ENCODE data around the gene BCL7A.
"Not testable (repeated sequence)": the region's sequence is repeated elsewhere in the genome, so short reads cannot be mapped to it uniquely, and the experiment has no call there.

The BCL7A gene

DNA sequence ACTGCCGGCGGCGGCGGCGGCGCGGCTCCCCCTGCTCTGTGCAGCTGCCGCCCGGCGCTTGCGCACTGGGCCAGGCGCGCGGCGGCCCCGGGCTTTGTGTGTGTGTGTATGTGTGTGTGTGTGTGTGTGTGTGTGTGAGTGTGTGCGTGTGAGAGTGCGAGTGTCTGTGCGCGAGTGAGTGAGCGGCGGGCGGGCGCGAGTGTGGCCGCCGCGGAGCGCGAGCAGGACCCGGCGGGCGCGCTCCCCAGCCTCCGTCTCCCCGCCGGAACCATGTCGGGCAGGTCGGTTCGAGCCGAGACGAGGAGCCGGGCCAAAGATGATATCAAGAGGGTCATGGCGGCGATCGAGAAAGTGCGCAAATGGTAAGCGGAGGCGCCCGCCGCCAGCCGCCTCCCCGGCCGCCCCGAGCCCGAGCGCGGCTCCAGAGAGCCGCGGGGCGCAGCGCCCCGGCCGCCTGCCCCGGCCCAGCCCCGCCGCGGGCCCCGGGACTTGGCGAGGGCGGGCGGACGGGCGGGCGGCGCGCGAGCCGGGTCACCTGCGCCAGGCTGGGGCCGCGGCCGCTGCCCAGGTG lies at the start of gene BCL7A:
BCL7A (plus strand) TSS at position 63 of the 571 bp plus-strand sequence; CDS start at position 271, 208 bp downstream.
- DNase-seq, result peak; percentile 48

DNA sequence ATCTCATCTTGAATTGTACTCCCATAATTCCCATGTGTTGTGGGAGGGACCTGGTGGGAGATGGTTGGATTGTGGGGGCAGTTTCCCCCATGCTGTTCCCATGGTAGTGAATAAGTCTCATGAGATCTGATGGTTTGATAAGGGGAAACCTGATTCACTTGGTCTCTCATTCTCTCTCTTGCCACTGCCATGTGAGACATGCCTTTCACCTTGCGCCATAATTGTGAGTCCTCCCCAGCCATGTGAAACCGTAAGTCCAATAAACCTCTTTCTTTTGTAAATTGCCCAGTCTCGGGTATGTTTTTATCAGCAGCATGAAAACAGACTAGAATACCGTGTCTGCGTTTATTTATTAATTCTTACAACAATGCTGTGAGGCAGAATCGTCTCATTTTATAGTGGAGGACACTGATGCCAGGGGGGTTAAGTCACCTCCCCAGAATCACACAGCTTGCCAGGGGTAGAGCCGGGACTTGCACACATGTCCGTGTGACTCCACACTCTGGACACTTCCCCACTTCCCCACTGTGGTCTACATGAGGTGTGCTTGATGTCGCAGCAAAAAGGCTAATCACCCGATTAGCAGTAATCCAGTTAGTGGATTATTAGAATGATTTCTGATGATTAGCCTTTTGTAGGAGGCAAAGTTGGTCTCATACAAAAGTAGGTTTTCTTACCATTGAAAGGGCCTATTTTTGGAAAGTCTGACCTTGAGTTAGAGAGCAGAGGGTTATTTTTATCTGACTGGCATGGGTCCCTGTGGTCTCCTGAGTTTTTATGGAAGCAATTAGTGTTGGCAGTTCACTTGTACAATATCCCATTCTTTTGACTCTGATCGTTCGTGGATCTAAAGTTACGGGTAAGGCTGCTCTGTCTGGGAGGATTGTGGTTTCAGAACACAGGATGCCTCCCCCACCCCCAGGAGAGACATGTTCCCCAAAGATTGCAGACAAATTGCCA lies 47.4 kb upstream of the BCL7A start:
- DNase-seq, result no peak

DNA sequence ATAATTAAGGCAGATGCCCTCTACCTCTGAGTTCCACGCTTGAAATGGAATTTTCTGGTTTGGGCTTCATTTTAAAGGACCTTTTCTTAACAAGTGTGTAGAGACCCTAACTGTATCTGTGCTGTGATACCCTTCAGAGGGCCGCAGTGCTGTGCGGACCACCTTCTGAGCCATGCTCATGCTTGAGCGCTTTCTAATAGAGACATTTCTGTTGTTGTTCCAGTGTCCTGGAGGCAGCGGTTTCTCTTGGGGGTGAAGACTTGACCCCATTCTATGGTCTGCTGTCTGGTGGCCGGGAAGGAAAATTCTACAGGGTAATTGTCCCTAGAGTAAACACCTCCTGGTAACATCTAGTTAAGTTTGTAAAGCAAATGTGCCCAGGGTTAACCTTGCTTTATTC lies 46.7 kb upstream of the BCL7A start:
- DNase-seq, result no peak

DNA sequence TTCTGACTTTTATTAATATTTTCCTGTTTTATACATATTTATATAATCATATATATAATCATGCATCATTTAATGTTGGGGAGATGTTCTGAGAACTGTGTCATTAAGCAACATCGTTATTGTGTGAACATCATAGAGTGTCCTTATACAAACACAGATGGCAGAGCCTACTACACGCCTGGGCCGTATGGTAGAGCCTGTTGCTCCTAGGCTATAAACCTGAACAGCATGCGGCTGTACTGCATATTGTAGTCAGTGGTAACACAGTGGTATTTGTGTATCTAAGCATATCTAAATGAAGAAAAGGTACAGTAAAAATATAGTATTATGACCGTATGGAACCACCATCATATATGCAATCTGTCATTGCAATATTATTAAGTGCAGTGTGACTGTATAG lies 44.7 kb upstream of the BCL7A start:
- no peak for DNase-seq

DNA sequence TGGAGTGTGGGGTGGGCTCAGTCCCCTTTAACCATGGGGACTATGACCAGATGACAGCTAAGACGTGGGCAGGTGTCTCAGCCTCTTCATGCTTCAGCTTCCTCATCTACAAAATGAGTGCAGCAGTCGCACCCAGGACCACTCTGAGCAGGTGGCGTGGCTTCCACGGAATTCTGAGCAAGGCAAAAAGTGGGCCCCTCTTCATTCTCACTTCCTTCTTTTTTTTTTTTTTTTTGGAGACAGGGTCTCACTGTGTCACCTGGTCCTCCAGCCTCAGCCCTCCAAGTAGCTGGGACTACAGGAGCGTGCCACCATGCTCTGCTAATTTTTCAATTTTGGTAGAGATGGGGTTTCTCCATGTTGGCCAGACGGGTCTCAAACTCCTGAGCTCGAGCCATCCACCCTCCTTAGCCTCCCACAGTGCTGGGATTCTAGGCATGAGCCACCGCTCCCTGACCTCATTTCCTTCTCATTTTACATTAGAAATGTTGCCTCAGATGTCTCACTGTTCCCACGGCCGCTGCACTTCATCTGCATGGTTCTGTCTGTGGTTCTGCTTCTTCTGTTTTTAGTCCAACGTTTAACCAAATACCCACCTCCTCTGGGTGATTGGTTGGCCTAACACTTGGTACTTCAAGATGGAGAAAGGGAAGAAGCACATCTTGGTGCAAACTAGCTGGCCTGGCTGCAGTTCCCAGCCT lies 41.3 kb upstream of the BCL7A start:
- DNase-seq, result peak; percentile 93

DNA sequence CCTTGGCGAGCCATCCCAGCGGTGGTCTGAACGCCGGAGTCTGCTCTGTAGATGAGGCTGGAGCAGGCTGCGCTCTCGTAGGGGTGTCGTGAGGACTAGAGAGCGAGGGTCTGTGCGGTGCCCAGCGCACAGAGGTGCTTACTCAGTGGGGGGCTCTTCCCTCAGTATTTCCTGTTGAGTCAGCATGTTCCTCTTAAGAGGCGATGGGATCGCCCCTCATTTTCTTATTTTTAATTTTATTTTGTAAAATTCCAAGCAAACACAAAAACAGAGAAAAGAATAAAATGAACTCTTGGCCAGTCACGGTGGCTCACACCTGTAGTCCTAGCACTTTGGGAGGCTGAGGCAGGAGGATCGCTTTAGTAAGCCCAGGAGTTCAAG lies 40.8 kb upstream of the BCL7A start:
- DNase-seq, result no peak

DNA sequence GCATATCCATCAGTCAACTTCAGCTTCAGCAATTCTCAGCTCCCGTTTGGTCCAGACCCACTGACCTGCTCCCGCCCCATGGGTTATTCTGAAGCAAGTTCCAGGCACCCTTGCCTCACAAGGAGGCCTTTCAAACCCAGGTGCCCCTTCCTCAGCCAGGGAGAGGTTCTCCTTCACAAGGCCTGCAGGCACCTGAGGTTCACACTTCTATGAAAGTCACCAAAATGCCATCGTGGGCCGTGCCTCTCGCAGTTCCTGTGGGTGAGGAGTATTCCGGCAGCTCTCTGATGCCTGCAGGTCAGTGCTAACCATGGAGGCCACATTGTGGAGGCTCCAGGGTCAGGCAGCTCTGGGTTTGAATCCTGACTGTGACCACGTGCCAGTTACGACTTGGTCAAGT lies 40.2 kb upstream of the BCL7A start:
- no peak for DNase-seq

DNA sequence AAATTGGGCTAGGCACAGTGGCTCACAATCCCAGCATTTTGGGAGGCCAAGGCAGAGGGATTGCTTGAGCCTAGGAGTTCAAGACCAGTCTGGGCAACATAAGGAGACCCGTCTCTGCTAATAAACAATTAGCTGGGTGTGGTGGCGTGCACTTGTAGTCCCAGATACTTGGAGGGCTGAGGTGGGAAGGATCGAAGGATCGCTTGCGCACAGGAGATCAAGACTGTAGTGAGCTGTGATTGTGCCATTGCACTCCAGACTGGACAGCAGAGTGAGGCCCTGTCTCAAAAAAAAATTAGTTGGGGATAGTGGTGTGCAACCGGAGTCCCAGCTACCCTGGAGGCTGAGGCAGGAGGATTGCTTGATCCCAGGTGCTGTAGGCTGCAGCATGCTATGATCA lies 38.7 kb upstream of the BCL7A start:
- DNase-seq, result no peak

DNA sequence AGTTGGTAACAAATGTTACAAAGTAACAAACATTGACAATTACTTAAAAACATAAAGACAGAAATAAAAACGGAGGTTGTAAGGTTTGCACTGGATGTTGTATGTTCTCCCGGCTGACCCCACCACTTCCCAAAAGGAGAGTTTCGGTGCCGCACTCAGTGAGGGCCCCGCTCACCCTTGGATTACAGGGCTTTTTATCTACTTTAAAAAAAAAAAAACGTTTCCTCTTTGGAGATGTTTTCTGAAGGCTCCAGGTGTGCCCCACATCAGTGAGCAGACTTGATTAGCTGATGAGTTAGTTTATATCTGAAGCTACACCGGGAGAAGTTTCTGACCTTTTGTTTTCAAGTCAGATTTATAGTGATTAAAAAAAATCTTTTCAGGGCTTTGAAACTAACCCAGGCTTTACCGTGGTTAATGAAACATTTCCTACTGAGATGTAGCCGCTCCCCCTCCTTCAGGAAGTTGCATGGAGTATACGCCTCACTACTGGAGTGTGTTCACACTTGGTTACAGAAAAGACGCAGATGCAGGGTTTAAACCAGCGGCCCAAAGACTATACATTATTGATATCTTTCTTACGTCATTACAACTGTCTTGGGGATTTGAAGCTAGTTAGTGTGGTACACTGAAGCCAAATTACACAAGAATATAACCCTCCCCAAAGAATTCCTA lies 38.0 kb upstream of the BCL7A start:
- DNase-seq, result peak; percentile 48

DNA sequence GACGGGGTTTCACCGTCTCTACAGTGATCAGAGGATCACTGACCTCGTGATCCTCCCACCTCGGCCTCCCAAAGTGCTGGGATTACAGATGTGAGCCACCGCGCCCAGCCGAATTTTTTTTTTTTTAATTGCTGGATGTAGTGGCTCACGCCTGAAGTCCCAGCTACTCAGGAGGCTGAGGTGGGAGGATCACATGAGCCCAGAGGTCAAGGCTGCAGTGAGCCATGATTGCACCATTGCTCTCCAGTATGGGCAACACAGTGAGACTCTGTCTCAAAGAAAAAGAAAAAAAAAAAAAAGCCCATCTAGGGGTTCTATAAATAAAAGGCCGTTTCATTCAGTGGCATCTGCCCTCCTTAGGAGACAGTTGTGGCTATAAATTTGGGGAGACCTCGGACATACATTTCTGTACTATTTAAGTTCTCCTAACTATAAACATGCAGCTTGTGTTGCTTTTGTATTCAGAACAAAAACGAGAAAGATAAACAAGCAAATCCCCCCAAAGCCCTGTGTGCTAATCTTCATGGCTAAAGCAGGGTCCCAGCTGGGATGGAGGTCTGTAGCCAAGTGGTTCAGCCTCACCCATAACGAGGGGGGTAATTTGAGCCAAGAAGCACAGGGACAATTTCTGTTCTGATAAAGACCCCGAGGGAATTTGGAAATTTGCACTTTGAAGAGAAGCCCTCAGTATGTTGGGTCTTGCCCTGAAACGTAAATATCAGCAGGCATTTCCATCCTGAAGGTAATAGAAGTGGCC lies 35.0 kb upstream of the BCL7A start:
- peak; percentile 15 for DNase-seq

DNA sequence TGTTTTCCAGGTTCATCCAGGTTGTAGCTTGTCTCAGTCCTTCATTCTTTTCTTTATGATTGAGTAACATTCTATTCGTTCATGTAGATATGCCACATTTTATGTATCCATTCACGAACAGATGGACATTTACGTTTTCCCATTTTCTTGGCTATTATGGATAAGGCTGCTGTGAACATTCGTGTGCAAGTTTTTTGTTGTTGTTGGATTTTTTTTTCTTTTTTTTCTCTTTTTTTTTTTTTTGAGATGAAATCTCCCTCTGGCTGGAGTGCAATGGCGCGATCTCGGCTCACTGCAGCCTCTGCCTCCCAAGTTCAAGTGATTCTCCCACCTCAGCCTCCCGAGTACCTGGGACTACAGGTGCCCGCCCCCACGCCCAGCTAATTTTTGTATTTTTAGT lies 33.2 kb upstream of the BCL7A start:
- not testable (repeated sequence) for DNase-seq

DNA sequence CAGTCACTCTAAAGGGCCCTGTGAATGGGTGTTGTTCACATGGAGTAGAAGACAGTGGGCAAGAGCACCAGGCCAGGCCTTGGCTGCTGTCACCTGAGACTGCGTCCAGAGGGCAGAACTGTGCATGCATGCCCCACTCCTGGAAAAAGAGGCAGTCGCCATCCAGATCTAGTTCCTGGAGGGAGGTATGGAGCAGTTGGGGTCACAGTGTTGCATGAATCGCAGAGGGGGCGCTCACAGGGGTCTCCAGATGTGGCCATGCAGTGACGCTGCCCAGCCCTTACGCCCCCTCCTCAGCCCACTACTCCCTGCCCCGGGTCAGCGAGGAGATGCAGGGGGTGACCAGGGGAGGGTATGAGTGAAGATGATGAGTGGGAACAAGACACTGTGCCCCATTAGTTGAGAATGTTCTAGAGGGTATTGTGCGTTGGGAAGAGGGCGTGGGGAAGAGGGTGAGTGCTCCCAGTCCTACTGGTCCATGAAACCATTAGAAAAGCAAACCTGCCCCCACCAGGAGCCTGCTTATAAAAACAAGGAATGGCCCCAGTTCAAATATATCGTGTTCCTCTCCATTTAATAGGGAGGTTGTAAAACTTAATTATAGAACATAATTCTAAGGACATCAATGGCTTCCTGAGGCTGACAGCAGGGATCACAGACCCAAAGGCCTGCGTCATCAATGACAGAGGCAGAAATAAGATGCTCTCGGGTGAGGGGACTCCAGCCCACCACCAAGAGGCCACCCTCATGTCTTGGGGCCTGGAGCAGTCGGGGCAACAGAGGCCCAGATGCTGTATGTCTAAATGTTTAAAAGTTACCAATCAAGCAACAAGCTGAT lies 32.2 kb upstream of the BCL7A start:
- DNase-seq, result no peak

DNA sequence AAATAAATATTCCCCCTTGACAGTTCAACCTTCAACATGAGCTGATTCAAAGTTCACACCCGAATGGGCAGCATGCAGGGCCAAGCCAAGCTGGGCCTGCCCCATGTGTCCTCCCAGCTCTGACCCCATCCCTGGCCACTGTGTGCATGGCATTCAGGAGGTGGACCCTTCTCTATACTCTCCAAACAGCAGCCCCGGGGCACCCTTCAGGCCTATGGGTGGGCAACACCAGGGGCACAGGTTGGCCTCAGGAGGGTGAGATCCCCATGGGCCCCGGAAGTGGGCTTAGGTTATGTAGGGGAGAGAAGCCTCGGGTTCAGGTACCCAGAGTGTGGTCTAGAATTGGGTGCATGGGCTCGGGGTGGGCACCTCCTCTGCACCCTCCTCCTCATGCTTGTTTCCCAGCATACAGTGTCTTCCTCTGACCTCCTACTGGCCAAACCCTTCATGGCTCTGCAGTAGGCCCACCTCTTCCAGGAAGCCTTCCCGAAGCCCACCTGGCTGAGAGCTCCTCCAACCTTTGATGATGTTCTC lies 31.5 kb upstream of the BCL7A start:
- no peak for DNase-seq

DNA sequence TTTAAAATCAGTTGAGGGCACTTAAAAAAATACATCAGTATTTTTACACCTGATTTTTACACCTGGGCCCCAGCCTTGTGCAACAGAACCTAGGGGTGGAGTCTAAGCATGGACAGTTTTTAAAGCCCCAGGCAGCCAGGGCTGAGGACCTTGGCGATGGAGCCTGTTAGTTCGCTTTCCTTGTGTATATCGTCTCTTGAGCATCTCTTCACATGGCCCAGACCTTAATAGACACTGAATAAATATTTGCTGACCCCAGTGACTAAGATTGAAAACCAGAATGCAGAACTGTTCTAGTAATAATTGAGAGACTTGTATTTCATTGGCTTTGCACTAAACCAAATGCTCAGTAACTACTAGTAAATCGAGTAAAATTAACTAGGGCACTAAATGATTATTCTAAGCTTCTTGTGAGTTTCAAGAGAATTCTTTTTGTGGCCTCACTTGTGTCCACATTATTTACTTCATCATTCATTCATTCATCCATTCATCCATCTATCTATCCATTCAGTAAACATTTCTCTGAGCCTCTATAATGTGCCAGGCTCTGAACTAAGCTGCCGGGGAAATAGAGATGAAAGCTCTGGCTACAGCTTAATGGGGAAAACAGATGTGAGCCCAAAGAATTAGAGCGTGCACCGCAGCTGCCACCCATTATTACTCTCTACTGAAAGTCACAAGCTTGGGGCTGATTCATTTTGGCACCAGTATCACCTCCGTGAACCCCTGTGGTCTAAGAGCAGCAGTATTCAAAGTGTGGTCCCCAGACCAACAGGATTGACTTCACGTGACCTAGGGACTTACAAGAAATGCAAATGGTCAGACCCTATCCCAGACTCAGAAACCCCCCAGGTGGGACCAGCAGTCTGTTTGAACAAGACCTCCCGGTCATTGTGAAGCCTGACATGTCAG lies 30.7 kb upstream of the BCL7A start:
- DNase-seq, result no peak

DNA sequence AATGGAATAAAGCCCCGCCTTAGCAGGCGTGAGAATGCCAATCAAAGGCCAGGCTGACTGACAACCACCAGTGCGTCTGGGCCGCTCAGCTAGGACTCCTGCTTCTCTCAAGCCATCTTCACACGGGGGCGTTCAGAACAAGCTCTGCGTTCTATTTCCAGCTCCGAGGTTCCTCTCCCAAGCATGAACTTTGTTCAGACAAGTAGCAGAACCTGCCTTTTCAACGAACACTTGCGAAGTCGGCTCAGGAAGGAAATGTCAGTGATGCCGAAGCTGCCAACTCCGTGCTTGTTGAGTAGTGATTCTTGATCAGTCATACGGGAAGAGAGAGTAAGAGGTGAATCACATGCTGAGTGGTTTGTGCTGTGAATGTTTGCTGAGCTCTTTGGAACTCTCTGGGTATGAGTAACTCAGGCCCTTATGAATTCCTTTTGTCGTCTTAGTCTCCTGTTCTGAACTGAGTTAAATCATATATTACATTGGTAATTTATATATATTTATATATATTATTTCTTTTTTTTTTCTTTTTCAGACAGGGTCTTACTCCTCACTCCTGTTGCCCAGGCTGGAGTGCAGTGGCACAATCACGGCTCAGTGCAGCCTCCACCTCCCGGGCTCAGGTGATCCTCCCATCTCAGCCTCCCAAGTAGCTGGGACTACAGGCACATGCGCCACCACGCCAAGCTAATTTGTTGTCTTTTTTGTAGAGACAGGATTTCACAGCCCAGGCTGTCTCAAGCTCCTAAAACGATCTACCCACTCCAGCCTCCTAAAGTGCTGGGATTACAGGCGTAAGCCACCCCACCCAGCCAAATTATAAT lies 29.4 kb upstream of the BCL7A start:
- DNase-seq, result peak; percentile 88

DNA sequence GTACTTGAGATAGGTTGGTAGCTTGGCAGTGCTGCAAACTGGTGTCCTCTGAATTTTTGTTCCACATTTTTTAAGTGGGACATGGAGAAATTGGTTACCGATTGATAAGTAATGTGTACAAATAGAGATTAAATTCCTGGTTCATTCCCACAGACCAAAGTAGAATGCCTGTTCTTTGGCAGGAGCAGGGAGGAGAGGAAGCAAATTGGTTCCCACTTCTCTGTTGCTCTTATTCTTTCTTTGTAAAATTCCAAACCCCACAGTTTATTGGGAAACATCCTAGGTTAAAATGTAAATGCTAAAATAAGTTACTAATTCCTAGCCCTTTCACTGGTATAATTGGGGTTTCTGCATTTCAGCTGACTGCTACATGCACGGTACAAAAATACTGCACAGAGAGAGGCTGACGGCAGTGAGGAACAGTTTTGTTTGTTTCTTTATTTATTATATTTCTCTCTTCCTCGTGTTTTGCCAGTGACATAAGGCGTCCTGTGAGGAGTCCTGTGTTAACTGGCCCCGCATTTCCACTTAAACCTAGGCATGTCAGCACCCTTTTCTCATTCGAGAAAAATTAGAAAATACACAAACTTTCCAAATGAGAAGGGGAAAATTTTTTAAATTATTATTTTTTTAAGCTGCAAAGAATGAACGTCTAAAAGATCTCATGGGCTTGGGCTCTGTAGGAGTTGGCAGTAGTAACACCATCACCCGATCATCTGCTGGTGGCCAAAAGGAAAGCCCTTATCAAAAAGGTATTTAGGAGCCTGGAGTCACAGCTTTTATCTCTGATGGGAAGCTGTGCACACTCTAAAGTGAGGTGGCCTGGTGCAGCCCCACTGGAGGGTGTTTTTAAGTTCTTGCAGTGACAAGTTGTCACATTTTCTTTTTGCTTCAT lies 25.4 kb upstream of the BCL7A start:
- no peak for DNase-seq

DNA sequence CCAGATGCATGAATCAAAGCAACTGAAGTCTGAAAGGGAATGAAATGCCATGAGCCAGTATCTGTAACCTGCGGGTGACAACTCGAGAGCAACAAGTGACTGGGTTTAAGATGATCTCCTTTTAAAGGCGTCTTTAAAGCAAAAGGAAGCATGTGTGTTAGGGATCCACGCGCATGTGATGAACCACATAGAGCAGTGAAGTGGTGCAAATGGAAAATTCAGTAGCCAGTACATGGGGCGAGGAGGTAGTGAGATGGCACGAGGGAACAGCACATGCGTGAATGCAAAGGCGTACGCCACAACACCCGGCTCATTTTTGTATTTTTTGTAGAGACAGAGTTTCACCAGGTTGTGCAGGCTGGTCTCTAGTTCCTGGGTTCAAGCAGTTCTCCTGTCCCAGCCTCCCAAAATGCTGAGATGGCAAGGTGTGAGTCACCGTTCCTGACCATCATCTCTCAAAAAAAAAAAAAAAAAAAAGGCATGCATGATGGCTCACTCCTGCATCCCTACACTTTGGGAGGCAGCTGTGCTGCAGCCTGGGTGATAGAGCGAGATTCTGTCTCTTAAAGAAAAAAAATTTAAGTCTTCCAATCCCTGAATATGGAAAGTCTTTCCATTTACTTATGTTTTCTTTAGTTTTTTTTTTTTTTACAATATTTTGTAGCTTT lies 24.6 kb upstream of the BCL7A start:
- DNase-seq, result no peak
